ENCODE measurements around the gene YIF1A.

Gene YIF1A

GRCh38 chr11:66317322-66317722 is 28.4 kb upstream of the YIF1A start:
- peak; percentile 61 for DNase-seq (ENCODE audit: low read depth)
- H3K4me3 ChIP-seq (ENCODE audit: control insufficient read depth, low read depth, low read length): no peak overlapping the region
- no peak for TF ChIP-seq CTCF (conservative IDR thresholded peaks at IDR 0.05; ENCODE audit: control insufficient read depth, insufficient read depth, low read depth, low read length)

- peak; percentile 74 for DNase-seq (ENCODE audit: low read depth)
- no peak for TF ChIP-seq CTCF (conservative IDR thresholded peaks at IDR 0.05; ENCODE audit: control insufficient read depth, insufficient read depth, low read depth, low read length)
- peak within 1 kb of the TSS; percentile 63 for H3K4me3 ChIP-seq (ENCODE audit: control insufficient read depth, low read depth, low read length)
Measured at GRCh38 chr11:66316849-66317251, 27.9 kb upstream of the YIF1A start, which contains the start of gene CD248. CD248 (minus strand) TSS chr11:66317044; CDS start chr11:66317027, 17 bp downstream.

- H3K4me3 ChIP-seq (ENCODE audit: control insufficient read depth, low read depth, low read length): peak overlapping the region; percentile 63
- TF ChIP-seq CTCF (conservative IDR thresholded peaks at IDR 0.05; ENCODE audit: control insufficient read depth, insufficient read depth, low read depth, low read length): no peak
- DNase-seq (ENCODE audit: low read depth): no peak
Measured at GRCh38 chr11:66315921-66316811, 27.2 kb upstream of the YIF1A start.

GRCh38 chr11:66315498-66315885 is 26.5 kb upstream of the YIF1A start:
- H3K4me3 ChIP-seq (ENCODE audit: control insufficient read depth, low read depth, low read length): peak overlapping the region; percentile 63
- no peak for TF ChIP-seq CTCF (conservative IDR thresholded peaks at IDR 0.05; ENCODE audit: control insufficient read depth, insufficient read depth, low read depth, low read length)
- DNase-seq (ENCODE audit: low read depth): no peak

GRCh38 chr11:66314561-66315497 is 25.9 kb upstream of the YIF1A start:
- H3K4me3 ChIP-seq (ENCODE audit: control insufficient read depth, low read depth, low read length): peak overlapping the region; percentile 63
- no peak for TF ChIP-seq CTCF (conservative IDR thresholded peaks at IDR 0.05; ENCODE audit: control insufficient read depth, insufficient read depth, low read depth, low read length)
- DNase-seq (ENCODE audit: low read depth): no peak

GRCh38 chr11:66314186-66314501 is 25.2 kb upstream of the YIF1A start:
- peak overlapping the region; percentile 63 for H3K4me3 ChIP-seq (ENCODE audit: control insufficient read depth, low read depth, low read length)
- TF ChIP-seq CTCF (conservative IDR thresholded peaks at IDR 0.05; ENCODE audit: control insufficient read depth, insufficient read depth, low read depth, low read length): no peak
- no peak for DNase-seq (ENCODE audit: low read depth)
